AG09319 (cell line): ENCODE results near the gene CDHR5.

Experiments
- DNase-seq: peaks from one replicate; pipeline ENCODE4 v3.0.0-alpha.2; 2010; ENCODE audit warnings: low read depth; ENCODE audit errors: extremely low read depth
- CTCF ChIP-seq: IDR thresholded peaks from 2 replicates; pipeline ENCODE4 v1.5.1; 2011; ENCODE audit warnings: low read depth, mild to moderate bottlenecking, inconsistent platforms, low read length, moderate library complexity

The CDHR5 gene

GRCh38 chr11:573146-573759, 51.5 kb downstream of the CDHR5 start:
- TF ChIP-seq CTCF = no peak

GRCh38 chr11:571802-572185, 53.0 kb downstream of the CDHR5 start:
- TF ChIP-seq CTCF = no peak
- no peak for DNase-seq

More at GRCh38 chr11:573146-573759, 51.5 kb downstream of the CDHR5 start:
- DNase-seq = no peak

- no peak for DNase-seq
- no peak for TF ChIP-seq CTCF
These were observed 55.4 kb downstream of the CDHR5 start for GRCh38 chr11:569158-569885.

GRCh38 chr11:568306-569157, 56.2 kb downstream of the CDHR5 start:
- no peak for TF ChIP-seq CTCF

GRCh38 chr11:567629-568292, 57.0 kb downstream of the CDHR5 start:
- DNase-seq = no peak
- no peak for TF ChIP-seq CTCF

More at GRCh38 chr11:568306-569157, 56.2 kb downstream of the CDHR5 start:
- peak; percentile 79 for DNase-seq

- DNase-seq = no peak
- TF ChIP-seq CTCF = no peak
These were observed 57.6 kb downstream of the CDHR5 start for GRCh38 chr11:567011-567628.
